NCI-H748 treated with DMSO at 0.1 percent for 48 hours (cell line): ENCODE results near the gene EEF1AKMT1.
"Not testable (repeated sequence)": the region's sequence is repeated elsewhere in the genome, so short reads cannot be mapped to it uniquely, and the experiment has no call there.

Experiments used
- DNase-seq: peaks from one replicate; lab custom pipeline; 2025; lab: John Stamatoyannopoulos, UW

EEF1AKMT1 gene

GRCh38 chr13:20696073-20696472, 77.7 kb downstream of the EEF1AKMT1 start:
- DNase-seq, result no peak

GRCh38 chr13:20691616-20692015, 82.1 kb downstream of the EEF1AKMT1 start:
- DNase-seq, result no peak

DNA sequence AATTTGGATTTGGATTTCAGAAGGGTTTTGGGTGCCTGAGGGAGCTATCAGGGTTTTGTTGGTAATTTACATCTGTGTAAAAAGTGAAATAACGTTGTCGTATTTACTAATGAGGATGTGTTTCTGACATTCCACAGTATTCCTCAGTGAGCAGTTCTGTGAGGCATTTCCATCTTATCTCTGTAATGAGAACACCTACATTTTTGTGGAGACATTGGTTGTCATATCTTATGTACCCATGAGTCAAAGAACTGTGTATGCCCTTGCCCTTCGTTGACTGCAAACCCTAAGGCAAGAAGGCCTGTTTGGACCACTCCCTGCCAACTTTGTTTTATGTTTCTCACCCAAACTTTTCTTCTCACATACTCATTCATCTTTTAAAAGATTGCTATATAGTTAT, 84.5 kb downstream of the EEF1AKMT1 start:
- DNase-seq, result no peak

- DNase-seq, result no peak
Measured at GRCh38 chr13:20686863-20687579, 86.7 kb downstream of the EEF1AKMT1 start.

- no peak for DNase-seq
Measured at GRCh38 chr13:20686167-20686566, 87.6 kb downstream of the EEF1AKMT1 start.

DNA sequence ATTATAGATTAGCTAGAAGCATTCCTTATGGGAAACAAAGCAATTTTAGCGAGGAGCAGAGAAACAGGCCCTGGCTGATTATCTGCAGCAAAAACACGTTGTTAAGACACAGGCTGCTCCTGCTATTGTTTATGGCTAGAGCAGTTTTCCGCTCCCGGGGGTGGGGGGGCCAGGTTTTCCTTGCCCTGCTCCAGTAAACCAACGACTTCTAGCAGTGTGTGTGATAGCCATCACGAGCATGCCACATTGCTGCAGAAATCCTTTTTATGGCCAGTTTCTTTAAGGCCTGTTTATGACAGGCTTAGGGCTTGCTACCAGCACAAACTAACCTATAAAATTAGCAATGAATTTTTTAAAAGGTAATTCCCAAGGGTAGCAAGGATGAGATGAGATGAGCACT, 88.7 kb downstream of the EEF1AKMT1 start:
- DNase-seq, result no peak

- DNase-seq, result no peak
Measured at GRCh38 chr13:20684546-20684945, 89.2 kb downstream of the EEF1AKMT1 start.

DNA sequence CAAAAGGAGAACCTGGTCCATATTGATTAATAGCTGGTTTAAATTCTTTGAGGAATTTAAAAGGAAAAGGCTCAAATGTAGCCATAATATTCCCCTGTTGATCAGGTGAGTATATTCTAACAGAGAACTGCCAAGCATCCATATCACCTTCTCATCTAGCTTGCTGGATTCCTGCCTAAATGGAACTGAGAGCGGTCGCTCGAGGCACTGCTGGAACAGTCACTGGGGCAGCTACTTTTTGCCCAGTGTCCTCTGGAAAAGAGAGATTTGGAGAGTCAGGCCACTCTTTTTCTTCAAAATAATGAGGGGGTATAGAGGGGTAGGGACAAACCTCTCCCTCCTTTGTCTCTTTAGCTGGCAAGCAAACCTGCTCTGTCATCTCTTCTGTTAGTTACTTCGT, 89.7 kb downstream of the EEF1AKMT1 start:
- DNase-seq, result no peak

- no peak for DNase-seq
Measured at GRCh38 chr13:20682061-20682460, 91.7 kb downstream of the EEF1AKMT1 start.

DNA sequence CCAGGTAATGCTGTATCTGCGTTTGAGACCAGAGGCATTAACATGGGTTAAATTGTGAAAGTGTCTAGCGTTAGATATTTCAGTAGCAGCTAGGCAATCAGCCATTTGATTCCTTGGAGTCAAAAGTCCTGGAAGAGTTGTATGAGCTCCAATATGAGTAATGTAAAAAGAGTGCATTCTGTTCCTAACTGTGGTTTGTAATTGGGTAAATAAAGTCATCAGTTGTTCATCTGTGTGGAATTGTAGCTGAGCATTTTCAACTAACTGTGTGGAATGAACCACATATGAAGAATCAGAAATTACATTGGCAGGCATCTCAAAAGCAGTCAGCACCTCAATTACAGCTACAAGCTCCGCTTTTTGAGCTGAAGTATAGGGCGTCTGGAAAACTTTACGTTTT, 92.3 kb downstream of the EEF1AKMT1 start:
- not testable (repeated sequence) for DNase-seq

GRCh38 chr13:20680416-20681080, 93.2 kb downstream of the EEF1AKMT1 start:
- DNase-seq, result no peak

- DNase-seq, result no peak
Measured at GRCh38 chr13:20679879-20680278, 93.9 kb downstream of the EEF1AKMT1 start.
